PC-3 (cell line): ENCODE measurements around the gene HOXC10. TPM values are rescaled to one million over a fixed set of nuclear protein-coding genes. Genes with fewer than 3 reads are reported as not detected.

Experiments
- ATAC-seq: fragments of 200-7000 bp; cut with Tn5 transposase; 2 replicates; pipeline ENCODE4 v1.9.1; 2020; ENCODE audit warnings: mild to moderate bottlenecking, moderate library complexity
- BruUV-seq: library from RNA; stranded (reverse); fragments of 400-500 nt; replicated peaks from 2 replicates; lab custom pipeline; 2021; lab: Mats Ljungman, UMichigan
- CTCF ChIA-PET: fragments of 300-600 bp; sonication (Branson Sonifier 250); formaldehyde crosslinking; loops from one replicate; lab custom pipeline; 2022; ENCODE audit warnings: antibody characterized with exemption; lab: Charles Lee
- POLR2A ChIA-PET: fragments of 300-600 bp; sonication (Branson Sonifier 250); formaldehyde crosslinking; loops from one replicate; lab custom pipeline; 2022; ENCODE audit warnings: antibody characterized with exemption; ENCODE audit not compliant: unreplicated experiment; lab: Charles Lee
- DNase-seq: peaks from one replicate; pipeline ENCODE4 v3.0.0-alpha.2; 2015
- H2AFZ ChIP-seq: fragments of 300-600 bp; sonication (generic); 2 replicates; pipeline ENCODE4 v1.6.0; 2016; ENCODE audit warnings: antibody characterized with exemption, low read length
- H3F3A ChIP-seq: fragments of 300-600 bp; sonication (generic); one replicate; pipeline ENCODE4 v1.6.0; 2017; ENCODE audit warnings: antibody characterized with exemption, low read length, control low read depth, mild to moderate bottlenecking; ENCODE audit not compliant: unreplicated experiment
- H3K27ac ChIP-seq: fragments of 300-600 bp; sonication (generic); 2 replicates; pipeline ENCODE4 v1.5.1; 2016; ENCODE audit warnings: mild to moderate bottlenecking, low read length
- H3K27me3 ChIP-seq: fragments of 300-600 bp; sonication (generic); 2 replicates; pipeline ENCODE4 v1.6.1; 2016; ENCODE audit warnings: low read length, mixed read lengths
- H3K36me3 ChIP-seq: fragments of 300-600 bp; sonication (generic); 2 replicates; pipeline ENCODE4 v1.6.1; 2016; ENCODE audit warnings: low read depth, mixed run types, low read length, mixed read lengths
- H3K4me1 ChIP-seq: fragments of 300-600 bp; sonication (generic); 2 replicates; pipeline ENCODE4 v1.5.1; 2016; ENCODE audit warnings: low read length; ENCODE audit not compliant: insufficient read depth
- H3K4me2 ChIP-seq: fragments of 300-600 bp; sonication (generic); 2 replicates; pipeline ENCODE4 v1.6.0; 2016; ENCODE audit warnings: low read length
- H3K4me3 ChIP-seq: fragments of 300-600 bp; sonication (generic); 2 replicates; pipeline ENCODE4 v1.5.1; 2016; ENCODE audit warnings: mild to moderate bottlenecking, low read length, mixed read lengths
- H3K79me2 ChIP-seq: fragments of 300-600 bp; sonication (generic); 2 replicates; pipeline ENCODE4 v1.6.1; 2017; ENCODE audit warnings: low read length, mixed read lengths
- H3K9ac ChIP-seq: fragments of 300-600 bp; sonication (generic); 2 replicates; pipeline ENCODE4 v1.6.0; 2016; ENCODE audit warnings: mild to moderate bottlenecking, low read length
- H3K9me2 ChIP-seq: fragments of 300-600 bp; sonication (generic); replicated peaks from 2 replicates; pipeline ENCODE4 v1.6.1; 2016; ENCODE audit warnings: mixed run types, low read length, mixed read lengths
- H3K9me3 ChIP-seq: fragments of 300-600 bp; sonication (generic); 2 replicates; pipeline ENCODE4 v1.6.1; 2016; ENCODE audit warnings: low read length, mixed read lengths
- H4K20me1 ChIP-seq: fragments of 300-600 bp; sonication (generic); 2 replicates; pipeline ENCODE4 v1.6.1; 2016; ENCODE audit warnings: low read length, mixed read lengths
- CTCF ChIP-seq: fragments of 300-600 bp; sonication (generic); conservative IDR thresholded peaks from 2 replicates; pipeline ENCODE4 v1.5.1; 2017; ENCODE audit warnings: antibody characterized with exemption, low read depth, mild to moderate bottlenecking, low read length
- EZH2 ChIP-seq: fragments of 300-600 bp; sonication (generic); IDR thresholded peaks from one replicate; pipeline ENCODE4 v1.6.1; 2017; ENCODE audit warnings: antibody characterized with exemption, mild to moderate bottlenecking, low read length; ENCODE audit not compliant: unreplicated experiment
- EZH2phosphoT487 ChIP-seq: fragments of 300-600 bp; sonication (generic); IDR thresholded peaks from 2 replicates; pipeline ENCODE4 v1.6.1; 2018; ENCODE audit warnings: mild to moderate bottlenecking, antibody characterized with exemption, low read length, borderline replicate concordance
- intact Hi-C: fragments of 100-400 bp; cut with micrococcal nuclease; formaldehyde crosslinking; loops from 2 replicates; pipeline ENCODE4 v1.9.0; 2023
- total RNA-seq: library from RNA; depleted of rRNA; stranded (reverse); fragments of >200 nt; gene quantifications from 2 replicates; pipeline ENCODE4 v1.2.3, GENCODE V29; 2014

HOXC10 gene
- total RNA-seq, 1 experiment from 2014 or later: 0.69 TPM

GRCh38 chr12:54010972-54011664 lies 26.2 kb downstream of the HOXC10 start:
- no peaks in the 10 kb centered on the region for H3K36me3 ChIP-seq
- CTCF ChIA-PET: no interaction called here
- H3K79me2 ChIP-seq: peaks cover 24% of the 10 kb centered on the region
- no peak overlapping the region for H3K27ac ChIP-seq
- DNase-seq (no peak), ATAC-seq (no peak)
- H3K4me2 ChIP-seq: peak overlapping the region; percentile 99
- no peaks in the 10 kb centered on the region for H3K9me2 ChIP-seq
- H3K9me3 ChIP-seq: no peaks in the 10 kb centered on the region
- no peaks in the 10 kb centered on the region for H3F3A ChIP-seq
- peaks cover 50% of the 10 kb centered on the region for H3K4me1 ChIP-seq
- peak overlapping the region; percentile 78 for H3K4me3 ChIP-seq
- no peaks in the 10 kb centered on the region for H3K27me3 ChIP-seq
- no peak overlapping the region for H3K9ac ChIP-seq
- POLR2A ChIA-PET: interaction anchor here (0.6 kb wide), 1 partner anchor 288 kb away, joined by 3 read pairs; no protein-coding TSS in a partner anchor
- intact Hi-C loops: no loop called here
- H4K20me1 ChIP-seq: no peaks in the 10 kb centered on the region
- no peak for TF ChIP-seq CTCF
- no peak for TF ChIP-seq EZH2
- no peak for TF ChIP-seq EZH2phosphoT487
- no TSS peak for BruUV-seq
- peak overlapping the region; percentile 41; the same call in 1 of the 2 replicates for H2AFZ ChIP-seq

GRCh38 chr12:54011665-54012532 lies 27.0 kb downstream of the HOXC10 start:
- no peaks in the 10 kb centered on the region for H3K27me3 ChIP-seq
- H2AFZ ChIP-seq: no peak overlapping the region
- ATAC-seq (no peak), DNase-seq (no peak)
- ChIA-PET CTCF (interaction anchor here (1.0 kb wide), 1 partner anchor 189 kb away, joined by 4 read pairs; no protein-coding TSS in a partner anchor), POLR2A (interaction anchor here (0.6 kb wide), 1 partner anchor 16 kb away, joined by 4 read pairs; the partner anchor contains the start of gene HOXC6)
- H4K20me1 ChIP-seq: no peaks in the 10 kb centered on the region
- intact Hi-C loops: no loop called here
- H3K9me3 ChIP-seq: no peaks in the 10 kb centered on the region
- H3K79me2 ChIP-seq: peaks cover 24% of the 10 kb centered on the region
- H3K4me3 ChIP-seq: peak overlapping the region; percentile 78; the same call in 1 of the 2 replicates
- H3K9me2 ChIP-seq: no peaks in the 10 kb centered on the region
- no peaks in the 10 kb centered on the region for H3K36me3 ChIP-seq
- no peak overlapping the region for H3K27ac ChIP-seq
- no TSS peak for BruUV-seq
- peaks cover 49% of the 10 kb centered on the region for H3K4me1 ChIP-seq
- peak overlapping the region; percentile 99 for H3K4me2 ChIP-seq
- TF ChIP-seq CTCF: no peak
- H3F3A ChIP-seq: no peaks in the 10 kb centered on the region
- H3K9ac ChIP-seq: no peak overlapping the region
